ENCODE measurements around the gene NKX2-1. TPM values are rescaled to one million over a fixed set of nuclear protein-coding genes. Genes with fewer than 3 reads are reported as not detected.

Gene NKX2-1
- total RNA-seq, 1 donor from 2014 or later = not detected

DNA sequence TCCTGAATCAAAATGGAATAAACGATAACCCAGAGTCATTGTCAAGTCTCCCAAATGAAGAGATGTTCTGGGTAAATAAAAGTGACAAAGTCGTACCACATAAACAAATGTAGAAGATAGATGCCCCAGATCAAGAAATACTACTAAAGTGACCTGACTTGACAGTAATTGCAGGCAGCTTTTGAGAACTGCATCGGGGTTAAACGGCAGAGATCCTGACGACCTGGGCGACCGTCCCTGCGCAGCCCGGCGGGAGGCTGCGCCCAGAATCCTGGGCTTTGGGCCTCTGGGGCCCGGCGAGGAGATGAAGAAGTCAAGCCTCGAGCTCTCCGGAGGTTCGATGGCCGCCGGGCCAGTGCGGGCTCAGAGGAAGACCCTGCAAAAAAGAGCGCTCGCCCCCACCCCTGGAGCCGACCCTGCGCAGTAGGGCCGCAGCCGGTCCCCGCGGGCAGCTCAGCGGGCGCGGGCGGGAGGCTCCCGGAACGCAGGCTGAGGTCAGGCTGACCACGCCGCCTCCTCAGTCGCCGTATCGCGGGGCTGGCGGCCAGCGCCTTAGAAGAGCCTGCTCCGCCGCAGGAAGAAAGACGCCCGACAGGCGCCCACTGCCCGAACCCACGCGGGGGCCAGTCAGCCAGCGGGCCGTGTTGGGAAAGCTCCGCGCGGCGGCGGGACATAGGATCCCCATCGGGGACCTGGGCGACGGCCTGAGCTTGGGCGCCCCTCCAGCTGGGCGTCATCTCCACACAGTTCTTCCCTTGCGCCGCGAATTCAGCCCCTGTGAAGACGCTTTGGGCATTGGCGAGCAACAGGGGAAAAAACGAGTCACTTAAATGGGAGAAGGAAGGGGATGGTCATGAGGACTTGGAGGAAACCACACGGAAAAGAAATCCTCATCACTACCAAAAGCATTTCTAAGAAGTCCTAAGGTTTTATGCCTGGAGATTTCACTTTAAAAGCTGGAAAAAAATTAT is 16.0 kb downstream of the NKX2-1 start:
- Mint-ChIP-seq H3K27ac (ENCODE audit: unreplicated experiment) (no peak overlapping the region), H3K9me3 (ENCODE audit: low read depth) (peaks cover 9% of the 10 kb centered on the region), H3K27me3 (ENCODE audit: low read depth) (peaks cover 71% of the 10 kb centered on the region), H3K4me1 (ENCODE audit: low read depth) (peaks cover 10% of the 10 kb centered on the region), H3K36me3 (ENCODE audit: low read depth) (peaks cover 2% of the 10 kb centered on the region), H3K4me3 (ENCODE audit: unreplicated experiment) (no peak overlapping the region)
- DNase-seq (ENCODE audit: low spot score) = no peak
- TF ChIP-seq, protein P1, sequence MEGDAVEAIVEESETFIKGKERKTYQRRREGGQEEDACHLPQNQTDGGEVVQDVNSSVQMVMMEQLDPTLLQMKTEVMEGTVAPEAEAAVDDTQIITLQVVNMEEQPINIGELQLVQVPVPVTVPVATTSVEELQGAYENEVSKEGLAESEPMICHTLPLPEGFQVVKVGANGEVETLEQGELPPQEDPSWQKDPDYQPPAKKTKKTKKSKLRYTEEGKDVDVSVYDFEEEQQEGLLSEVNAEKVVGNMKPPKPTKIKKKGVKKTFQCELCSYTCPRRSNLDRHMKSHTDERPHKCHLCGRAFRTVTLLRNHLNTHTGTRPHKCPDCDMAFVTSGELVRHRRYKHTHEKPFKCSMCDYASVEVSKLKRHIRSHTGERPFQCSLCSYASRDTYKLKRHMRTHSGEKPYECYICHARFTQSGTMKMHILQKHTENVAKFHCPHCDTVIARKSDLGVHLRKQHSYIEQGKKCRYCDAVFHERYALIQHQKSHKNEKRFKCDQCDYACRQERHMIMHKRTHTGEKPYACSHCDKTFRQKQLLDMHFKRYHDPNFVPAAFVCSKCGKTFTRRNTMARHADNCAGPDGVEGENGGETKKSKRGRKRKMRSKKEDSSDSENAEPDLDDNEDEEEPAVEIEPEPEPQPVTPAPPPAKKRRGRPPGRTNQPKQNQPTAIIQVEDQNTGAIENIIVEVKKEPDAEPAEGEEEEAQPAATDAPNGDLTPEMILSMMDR (IDR thresholded peaks at IDR 0.05) = no peak

DNA sequence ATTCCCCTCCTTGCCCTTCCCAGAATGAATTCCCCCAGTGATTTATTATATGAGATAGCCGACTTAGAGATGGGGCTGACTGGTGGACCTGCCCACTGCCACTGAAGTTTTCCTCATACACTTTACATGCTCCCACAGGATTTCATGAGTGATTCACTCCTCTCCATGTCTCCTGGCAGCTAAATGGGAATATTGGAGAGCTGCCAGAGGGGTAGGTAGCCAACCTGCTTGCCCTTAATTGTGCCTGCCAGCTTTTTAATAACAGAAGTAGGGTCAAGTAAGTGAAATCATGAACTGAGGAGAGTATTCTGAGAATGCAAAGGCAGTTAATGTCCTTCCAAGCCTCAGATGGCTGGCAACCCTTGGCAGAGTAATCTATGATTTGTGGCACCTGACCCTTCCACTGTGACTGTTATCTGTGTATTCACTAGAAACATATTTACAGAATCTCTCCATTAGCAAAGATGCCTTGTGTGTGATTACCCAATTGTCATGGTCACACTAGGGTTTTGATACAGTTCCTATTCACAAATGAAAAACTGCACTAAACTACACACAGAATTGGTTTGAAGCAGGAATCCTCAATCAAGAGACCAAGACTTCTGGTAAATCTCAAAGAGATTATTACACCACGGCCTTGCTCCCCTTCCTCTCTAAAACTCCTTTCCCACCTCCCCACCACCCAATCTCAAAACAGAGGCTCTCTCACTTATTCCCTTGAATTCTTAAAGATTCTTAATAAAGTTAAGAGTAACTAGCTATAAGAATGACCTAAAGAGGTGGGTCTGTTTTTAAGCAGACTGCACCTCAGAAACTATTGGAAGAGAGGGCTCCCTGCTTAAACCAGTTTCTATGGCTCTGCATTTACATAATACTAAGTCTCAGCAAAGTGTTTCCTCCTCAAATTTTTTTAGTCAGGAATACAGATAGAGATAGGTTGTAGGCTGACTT is 17.2 kb downstream of the NKX2-1 start:
- H3K9me3 Mint-ChIP-seq (ENCODE audit: low read depth) = peaks cover 6% of the 10 kb centered on the region
- no peak overlapping the region for H3K4me3 Mint-ChIP-seq (ENCODE audit: unreplicated experiment)
- peaks cover 70% of the 10 kb centered on the region for H3K27me3 Mint-ChIP-seq (ENCODE audit: low read depth)
- peaks cover 8% of the 10 kb centered on the region for H3K4me1 Mint-ChIP-seq (ENCODE audit: low read depth)
- no peak for DNase-seq (ENCODE audit: low spot score)
- peaks cover 2% of the 10 kb centered on the region for H3K36me3 Mint-ChIP-seq (ENCODE audit: low read depth)
- H3K27ac Mint-ChIP-seq (ENCODE audit: unreplicated experiment) = no peak overlapping the region
- TF ChIP-seq, protein P1 (IDR thresholded peaks at IDR 0.05) = no peak

DNA sequence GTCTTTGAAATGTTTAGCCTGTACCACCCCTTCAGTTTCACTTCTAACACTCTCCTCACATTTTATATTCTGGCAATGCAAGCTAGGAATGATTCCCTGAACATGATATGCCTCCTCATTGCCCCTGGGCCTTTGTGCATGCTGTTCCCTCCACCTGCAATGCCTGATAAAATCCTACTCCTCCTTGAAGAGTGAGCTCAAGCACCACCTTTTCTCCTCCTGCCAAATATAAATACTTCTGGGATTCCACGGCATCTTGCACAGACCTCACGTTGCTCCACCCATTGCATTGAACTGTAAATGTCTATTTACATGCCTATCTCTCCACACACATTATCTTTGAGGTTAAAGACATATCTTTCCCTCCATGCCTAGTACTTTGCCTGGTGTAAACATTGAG is 21.1 kb downstream of the NKX2-1 start:
- TF ChIP-seq, protein P1 (IDR thresholded peaks at IDR 0.05) = no peak
- Mint-ChIP-seq H3K9me3 (ENCODE audit: low read depth) (no peaks in the 10 kb centered on the region), H3K27me3 (ENCODE audit: low read depth) (peaks cover 58% of the 10 kb centered on the region), H3K27ac (ENCODE audit: unreplicated experiment) (no peak overlapping the region), H3K36me3 (ENCODE audit: low read depth) (no peaks in the 10 kb centered on the region), H3K4me3 (ENCODE audit: unreplicated experiment) (no peak overlapping the region), H3K4me1 (ENCODE audit: low read depth) (peaks cover 3% of the 10 kb centered on the region)
- DNase-seq (ENCODE audit: low spot score) = no peak

DNA sequence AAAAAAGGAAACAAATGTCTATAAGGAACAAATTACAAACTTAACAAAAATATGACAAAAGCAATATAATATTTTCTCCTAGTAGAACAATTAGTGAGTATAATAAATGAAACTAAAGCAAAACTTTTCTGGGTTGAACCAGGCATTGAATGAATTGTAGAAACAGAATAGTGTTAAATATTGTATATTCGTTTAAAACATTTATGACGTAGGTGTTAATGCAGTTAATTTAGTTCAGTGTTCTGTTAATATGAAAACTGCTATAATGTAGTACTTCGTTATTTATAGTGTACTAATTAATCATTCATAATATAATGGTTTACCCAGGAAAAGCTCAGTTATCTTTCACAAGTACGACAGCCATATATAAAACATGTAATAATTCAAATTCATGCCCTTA is 23.7 kb downstream of the NKX2-1 start:
- H3K36me3 Mint-ChIP-seq (ENCODE audit: low read depth) = no peaks in the 10 kb centered on the region
- no peaks in the 10 kb centered on the region for H3K4me1 Mint-ChIP-seq (ENCODE audit: low read depth)
- TF ChIP-seq, protein P1 (IDR thresholded peaks at IDR 0.05) = no peak
- H3K27ac Mint-ChIP-seq (ENCODE audit: unreplicated experiment) = no peak overlapping the region
- no peak overlapping the region for H3K4me3 Mint-ChIP-seq (ENCODE audit: unreplicated experiment)
- no peak for DNase-seq (ENCODE audit: low spot score)
- H3K9me3 Mint-ChIP-seq (ENCODE audit: low read depth) = no peaks in the 10 kb centered on the region
- peaks cover 58% of the 10 kb centered on the region for H3K27me3 Mint-ChIP-seq (ENCODE audit: low read depth)

DNA sequence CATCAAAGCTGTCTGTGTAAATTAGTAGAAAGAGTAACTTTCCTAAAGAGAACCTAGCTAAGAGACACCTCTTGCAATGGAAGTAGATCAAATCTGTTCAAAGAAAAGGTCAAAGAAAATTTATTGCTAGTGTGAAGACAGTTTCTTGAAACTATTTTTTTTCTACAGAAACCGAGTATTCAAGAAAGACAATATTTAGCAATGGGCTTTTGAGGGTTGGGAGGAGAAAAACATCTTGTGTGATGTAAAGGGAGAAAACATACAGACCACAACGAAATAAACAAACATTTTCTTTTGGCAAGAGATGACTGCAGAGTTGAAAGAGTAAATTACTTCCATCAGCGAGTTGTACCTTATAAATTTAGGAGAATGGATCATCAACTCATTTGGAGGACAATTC is 24.4 kb downstream of the NKX2-1 start:
- Mint-ChIP-seq H3K9me3 (ENCODE audit: low read depth) (no peaks in the 10 kb centered on the region), H3K27me3 (ENCODE audit: low read depth) (peaks cover 61% of the 10 kb centered on the region), H3K36me3 (ENCODE audit: low read depth) (no peaks in the 10 kb centered on the region), H3K4me1 (ENCODE audit: low read depth) (no peaks in the 10 kb centered on the region), H3K27ac (ENCODE audit: unreplicated experiment) (no peak overlapping the region), H3K4me3 (ENCODE audit: unreplicated experiment) (no peak overlapping the region)
- TF ChIP-seq, protein P1 (IDR thresholded peaks at IDR 0.05) = no peak
- no peak for DNase-seq (ENCODE audit: low spot score)
